GM21360 (cell line): Measurements from ENCODE around the gene XPNPEP2.
A peak's percentile ranks its signal among the peaks of the same experiment; 100 is the strongest.

Experiments used
- ATAC-seq: cut with Tn5 transposase; IDR thresholded peaks from one replicate; pipeline ENCODE4 v1.9.1; 2021; ENCODE audit warnings: mild to moderate bottlenecking, moderate library complexity; ENCODE audit not compliant: unreplicated experiment

XPNPEP2 gene

GRCh38 chrX:129777218-129778030, 38.6 kb downstream of the XPNPEP2 start:
- ATAC-seq: no peak

GRCh38 chrX:129779086-129779672, 40.4 kb downstream of the XPNPEP2 start:
- ATAC-seq: no peak

GRCh38 chrX:129779747-129780146, 41.0 kb downstream of the XPNPEP2 start, which contains the start of gene SASH3:
SASH3 (plus strand) TSS chrX:129779949; CDS start chrX:129780098, 149 bp downstream.
- peak; percentile 35 for ATAC-seq

GRCh38 chrX:129780441-129781105, 41.8 kb downstream of the XPNPEP2 start:
- no peak for ATAC-seq

- peak; percentile 72 for ATAC-seq
Measured at GRCh38 chrX:129781134-129781672, 42.4 kb downstream of the XPNPEP2 start.

GRCh38 chrX:129781680-129782495, 43.1 kb downstream of the XPNPEP2 start:
- ATAC-seq: no peak

- no peak for ATAC-seq
Measured at GRCh38 chrX:129782706-129783105, 43.9 kb downstream of the XPNPEP2 start.

- ATAC-seq: no peak
Measured at GRCh38 chrX:129783291-129783713, 44.5 kb downstream of the XPNPEP2 start.

GRCh38 chrX:129784371-129784770, 45.6 kb downstream of the XPNPEP2 start:
- no peak for ATAC-seq

- no peak for ATAC-seq
Measured at GRCh38 chrX:129785160-129785947, 46.6 kb downstream of the XPNPEP2 start.

GRCh38 chrX:129786210-129786651, 47.5 kb downstream of the XPNPEP2 start:
- ATAC-seq: peak; percentile 86

GRCh38 chrX:129787336-129788055, 48.7 kb downstream of the XPNPEP2 start:
- ATAC-seq: no peak

- ATAC-seq: no peak
Measured at GRCh38 chrX:129788527-129788926, 49.7 kb downstream of the XPNPEP2 start.

GRCh38 chrX:129790146-129790545, 51.4 kb downstream of the XPNPEP2 start:
- no peak for ATAC-seq

- no peak for ATAC-seq
Measured at GRCh38 chrX:129790808-129791207, 52.0 kb downstream of the XPNPEP2 start.

- no peak for ATAC-seq
Measured at GRCh38 chrX:129791336-129791735, 52.6 kb downstream of the XPNPEP2 start.

GRCh38 chrX:129791961-129792570, 53.3 kb downstream of the XPNPEP2 start:
- ATAC-seq: no peak

- ATAC-seq: no peak
Measured at GRCh38 chrX:129792586-129793291, 54.0 kb downstream of the XPNPEP2 start.
